GM19043 (cell line): ENCODE data around the gene SLC39A13.

Source experiments
- ATAC-seq: cut with Tn5 transposase; IDR thresholded peaks from one replicate; pipeline ENCODE4 v1.9.1; 2021; ENCODE audit warnings: low read depth; ENCODE audit not compliant: unreplicated experiment

The SLC39A13 gene

DNA sequence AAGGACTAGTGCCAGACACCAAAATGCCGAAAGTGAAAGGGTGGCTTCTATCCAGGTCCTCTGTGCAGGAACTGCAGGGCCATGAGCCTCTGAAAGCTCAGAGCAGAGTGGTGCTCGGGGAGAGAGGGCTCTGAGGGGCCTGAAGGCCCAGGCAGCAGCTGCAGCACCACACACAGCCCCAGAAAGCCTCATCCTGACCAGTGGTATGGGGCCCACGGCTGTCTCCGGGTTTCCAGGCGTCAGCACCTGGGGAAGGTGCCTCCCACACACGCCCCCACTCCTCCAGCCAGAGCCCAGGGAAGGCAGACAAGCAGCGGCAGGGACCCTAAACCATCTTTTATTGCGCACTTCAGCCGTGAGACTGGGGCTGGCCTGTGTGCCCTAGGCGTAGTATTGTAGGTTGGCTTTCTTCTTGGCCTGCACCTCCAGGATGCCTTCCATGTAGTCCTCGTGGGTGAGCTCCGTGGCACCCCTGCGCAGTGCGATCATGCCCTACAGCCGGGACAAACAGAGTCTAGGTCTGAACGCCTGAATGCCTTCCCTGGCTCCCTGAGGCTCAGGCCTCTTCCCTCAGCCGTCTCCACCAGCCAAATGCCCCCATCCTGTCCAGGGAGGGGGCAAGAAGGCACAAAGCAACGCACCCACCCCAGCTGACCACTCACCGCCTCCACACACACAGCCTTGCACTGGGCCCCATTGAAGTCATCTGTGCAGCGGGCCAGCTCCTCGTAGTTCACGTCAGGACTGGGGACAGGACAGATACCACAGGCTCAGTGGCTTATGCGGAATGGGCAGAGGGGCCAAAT, 10.3 kb downstream of the SLC39A13 start:
- no peak for ATAC-seq

DNA sequence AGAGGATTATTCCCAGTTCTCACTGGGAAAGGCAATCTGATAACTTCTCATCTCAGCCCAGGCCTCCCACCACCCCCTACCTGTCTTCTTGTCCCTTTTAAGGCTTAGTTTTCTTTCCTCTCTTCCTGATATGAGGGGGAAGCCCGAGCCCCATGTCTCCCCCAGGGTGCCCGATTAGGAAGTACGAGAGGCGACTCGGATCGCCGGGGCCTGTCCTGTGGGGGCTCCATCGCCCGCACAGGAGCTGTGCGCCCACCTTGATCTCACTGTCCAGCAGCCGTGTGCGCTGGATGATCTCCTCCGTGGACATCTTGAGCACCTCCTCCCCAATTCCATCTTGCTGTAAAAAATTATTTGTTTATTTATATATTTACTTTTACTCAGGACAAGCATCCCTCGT, 17.2 kb downstream of the SLC39A13 start:
- no peak for ATAC-seq

- peak; percentile 84 for ATAC-seq
Observed at GRCh38 chr11:47426062-47426956, 17.9 kb downstream of the SLC39A13 start, which contains the start of gene PSMC3. TSS of gene PSMC3 (minus strand) at chr11:47426439. CDS start at chr11:47426279, 160 bp downstream.

GRCh38 chr11:47430524-47430923, 22.1 kb downstream of the SLC39A13 start:
- ATAC-seq, result no peak

DNA sequence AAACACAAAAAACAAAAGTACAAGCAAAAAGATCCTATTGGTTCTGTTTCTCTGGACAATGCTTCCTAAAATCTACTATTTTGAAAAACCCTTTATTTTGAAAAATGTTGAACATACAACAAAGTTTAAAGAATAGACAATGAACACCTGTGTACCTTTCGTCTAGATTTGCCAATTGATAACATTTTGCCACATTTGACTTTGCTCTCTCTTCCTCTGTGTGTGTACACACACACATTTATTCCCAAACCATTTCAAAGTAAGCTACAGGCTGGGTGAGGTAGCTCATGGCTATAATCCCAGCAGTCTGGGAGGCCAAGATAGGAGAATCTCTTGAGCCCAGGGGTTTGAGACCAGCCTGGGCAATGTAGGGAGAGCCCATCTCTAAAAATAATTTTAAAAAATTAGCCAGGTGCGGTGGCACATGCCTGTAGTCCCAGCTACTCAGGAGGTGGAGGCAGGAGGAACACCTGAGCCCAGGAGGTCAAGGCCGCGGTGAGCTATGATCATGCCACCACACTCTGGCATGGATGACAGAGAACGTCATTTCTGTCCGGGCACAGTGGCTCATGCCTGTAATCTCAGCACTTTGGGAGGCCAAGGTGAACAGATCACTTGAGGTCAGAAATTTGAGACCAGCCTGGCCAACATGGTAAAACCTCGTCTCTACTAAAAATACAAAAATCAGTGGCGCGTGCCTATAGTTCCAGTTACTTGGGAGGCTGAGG, 23.1 kb downstream of the SLC39A13 start:
- ATAC-seq, result no peak

DNA sequence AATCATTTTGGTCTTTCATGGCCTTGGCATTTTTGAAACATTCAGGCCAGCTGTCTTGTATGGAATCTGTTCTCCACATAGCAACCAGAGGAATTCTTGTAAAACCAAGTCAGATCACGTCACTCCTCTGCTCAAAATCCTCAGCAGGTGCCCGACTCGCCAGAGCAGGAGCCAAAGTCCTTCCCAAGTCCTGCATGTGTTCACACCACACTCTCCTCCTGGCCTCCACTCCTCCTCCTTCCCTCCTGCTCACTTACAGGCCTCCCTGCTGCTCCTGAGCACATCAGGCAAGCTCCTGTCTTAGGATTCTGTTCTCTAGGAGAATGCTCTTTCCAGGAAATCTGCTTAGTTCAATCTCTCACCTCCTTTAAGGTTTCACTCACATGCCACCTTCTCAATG, 24.8 kb downstream of the SLC39A13 start:
- ATAC-seq, result no peak

GRCh38 chr11:47434011-47434786, 25.8 kb downstream of the SLC39A13 start:
- no peak for ATAC-seq

- no peak for ATAC-seq
Observed at GRCh38 chr11:47435687-47436086, 27.3 kb downstream of the SLC39A13 start.

- no peak for ATAC-seq
Observed at GRCh38 chr11:47436726-47437125, 28.3 kb downstream of the SLC39A13 start.

- no peak for ATAC-seq
Observed at GRCh38 chr11:47437218-47437745, 28.9 kb downstream of the SLC39A13 start.

DNA sequence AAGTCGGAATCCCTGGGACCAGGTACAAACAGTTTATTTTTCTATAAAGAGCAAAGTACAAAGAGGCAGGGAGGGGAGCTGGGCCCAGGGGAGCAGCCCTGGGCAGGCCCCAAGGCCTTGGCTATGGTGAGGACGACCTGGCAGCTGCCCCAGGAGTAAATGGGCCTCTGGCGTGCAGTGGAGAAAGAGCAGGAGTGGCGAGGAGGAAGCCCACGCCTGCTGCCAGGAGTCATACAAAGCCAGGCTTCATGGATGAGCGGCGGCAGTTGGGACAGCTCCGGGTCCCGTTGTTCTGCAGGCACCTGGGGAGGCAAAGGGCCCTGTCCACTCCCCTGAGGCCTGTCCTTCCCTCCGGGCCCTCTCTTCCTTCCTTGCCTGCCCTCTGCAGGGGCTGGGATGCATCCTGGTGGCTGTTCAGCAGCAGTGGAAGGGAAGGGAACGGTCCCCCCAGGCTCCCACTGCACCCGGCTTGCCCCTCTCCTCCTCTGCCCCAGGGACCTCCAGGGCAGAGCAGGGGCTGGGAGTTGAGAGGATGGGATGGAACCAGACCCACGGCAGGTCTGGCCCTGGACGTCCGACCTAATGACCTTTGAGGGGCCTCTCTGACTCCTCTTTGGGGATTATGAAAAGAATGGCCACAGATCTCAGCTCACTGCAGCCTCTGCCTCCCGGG, 29.5 kb downstream of the SLC39A13 start:
- ATAC-seq, result no peak

DNA sequence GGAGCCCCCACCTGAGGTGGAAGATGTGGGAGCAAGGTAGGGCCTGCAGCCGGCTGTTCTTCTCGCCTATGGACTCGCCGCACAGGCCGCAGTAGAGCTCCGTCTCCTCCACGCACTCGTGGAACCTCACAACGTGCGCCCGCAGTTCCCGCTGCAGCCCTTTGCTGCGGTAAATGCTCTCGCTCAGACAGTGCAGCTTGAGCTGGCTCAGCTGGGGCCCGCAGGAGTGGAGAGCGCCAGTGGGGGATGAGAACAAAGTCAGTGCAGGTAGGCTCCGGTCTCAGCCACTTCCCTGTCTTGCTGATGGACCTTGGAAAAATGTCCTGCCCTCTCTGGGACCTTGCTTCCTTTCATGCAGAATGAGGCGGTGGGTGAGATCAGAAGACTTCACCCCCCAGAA, 30.3 kb downstream of the SLC39A13 start:
- ATAC-seq, result no peak

DNA sequence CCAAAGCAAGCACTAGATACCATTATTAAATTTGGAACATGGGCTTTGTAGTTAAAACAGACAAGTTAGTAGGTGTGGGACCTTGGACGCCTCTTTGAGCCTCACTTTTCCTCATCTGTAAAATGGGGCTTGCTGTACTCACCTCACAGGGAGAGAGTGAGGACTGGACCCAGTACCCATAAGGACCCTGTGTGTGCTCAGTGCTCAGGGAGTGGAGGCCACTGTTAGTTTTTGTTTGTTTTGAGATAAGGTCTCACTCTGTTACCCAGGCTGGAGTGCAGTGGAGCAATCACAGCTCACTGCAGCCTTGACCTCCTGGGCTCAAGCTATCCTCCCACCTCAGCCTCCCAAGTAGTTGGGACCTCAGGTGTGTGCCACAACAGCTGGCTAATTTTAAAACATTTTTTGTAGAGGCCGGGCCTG, 31.7 kb downstream of the SLC39A13 start:
- ATAC-seq, result no peak

DNA sequence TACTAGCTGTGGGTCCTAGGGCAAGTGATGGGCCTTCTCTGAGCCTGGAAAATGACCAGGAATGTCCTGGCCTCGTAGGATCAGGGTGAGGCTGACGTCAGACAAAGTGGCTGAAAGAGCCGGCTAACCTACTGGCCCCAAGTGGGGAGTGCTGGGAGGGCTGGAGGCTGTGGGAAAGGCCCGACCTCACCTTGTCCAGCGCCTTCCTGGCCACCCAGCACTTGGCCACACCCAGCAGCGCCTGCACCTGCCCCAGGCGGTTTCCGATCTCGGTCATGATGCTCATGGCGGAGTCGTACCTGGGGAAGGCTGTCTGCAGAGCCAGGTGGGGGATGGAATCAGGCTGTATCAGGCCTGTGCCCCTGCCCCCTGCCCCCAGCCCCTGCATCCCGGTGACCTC, 33.0 kb downstream of the SLC39A13 start:
- ATAC-seq, result no peak

- ATAC-seq, result no peak
Observed at GRCh38 chr11:47442514-47442913, 34.1 kb downstream of the SLC39A13 start.

DNA sequence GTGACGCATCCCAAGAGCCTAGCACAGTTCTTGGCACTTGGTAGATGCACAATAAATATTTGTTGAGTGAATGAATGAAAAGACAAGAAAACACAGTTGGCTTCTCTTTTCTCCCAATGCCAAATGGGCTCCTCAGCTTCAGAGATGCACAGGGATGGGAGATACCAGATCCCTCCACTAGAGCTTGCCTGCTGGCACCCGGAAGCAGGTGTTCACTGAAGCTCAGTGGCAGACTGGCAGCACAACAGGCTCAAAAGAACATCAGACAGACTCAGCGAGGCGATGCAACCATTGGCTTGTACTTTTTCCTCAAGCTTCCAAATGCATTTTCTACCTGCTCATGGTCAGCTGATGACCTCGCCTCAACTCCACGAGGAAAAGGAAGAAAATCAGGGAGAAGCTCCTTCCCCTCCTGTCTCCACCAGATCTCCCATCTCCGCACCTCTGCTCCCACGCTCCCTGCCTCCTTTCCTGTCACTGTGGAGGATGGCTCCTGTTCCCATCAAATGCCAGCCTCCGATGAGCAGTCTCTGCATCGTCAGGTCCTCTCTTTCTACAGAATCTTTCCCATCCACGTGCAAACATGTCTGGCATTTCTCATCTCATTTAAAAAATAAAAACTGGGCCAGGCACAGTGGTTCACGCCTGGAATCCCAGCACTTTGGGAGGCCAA, 34.8 kb downstream of the SLC39A13 start:
- no peak for ATAC-seq

GRCh38 chr11:47443817-47444216, 35.4 kb downstream of the SLC39A13 start:
- ATAC-seq, result no peak

DNA sequence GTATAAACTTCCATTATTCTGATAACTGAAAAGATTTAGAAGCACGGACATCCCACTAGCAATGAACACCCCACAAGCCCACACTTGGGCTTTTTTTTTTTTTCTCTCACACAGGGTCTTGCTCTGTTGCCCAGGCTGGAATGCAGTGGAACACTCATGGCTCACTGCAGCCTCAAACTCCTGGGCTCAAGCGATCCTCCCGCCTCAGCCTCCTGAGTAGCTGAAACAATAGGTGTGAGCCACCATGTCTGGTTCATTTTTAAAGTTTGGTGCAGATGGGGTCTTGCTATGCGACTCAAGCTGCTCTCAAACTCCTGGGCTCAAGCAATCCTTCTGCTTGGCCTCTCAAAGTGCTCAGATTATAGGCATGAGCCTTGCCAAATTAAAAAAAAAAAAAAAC, 37.5 kb downstream of the SLC39A13 start:
- no peak for ATAC-seq

GRCh38 chr11:47446833-47447232, 38.4 kb downstream of the SLC39A13 start:
- no peak for ATAC-seq
